Fibroblast of skin of back (primary cell): Measurements from ENCODE around the gene CFAP20DC.
"Not testable (repeated sequence)": the region's sequence is repeated elsewhere in the genome, so short reads cannot be mapped to it uniquely, and the experiment has no call there.

Source experiments
- DNase-seq: peaks from one replicate; pipeline ENCODE4 v3.0.0-alpha.2; 2013

Gene CFAP20DC

DNA sequence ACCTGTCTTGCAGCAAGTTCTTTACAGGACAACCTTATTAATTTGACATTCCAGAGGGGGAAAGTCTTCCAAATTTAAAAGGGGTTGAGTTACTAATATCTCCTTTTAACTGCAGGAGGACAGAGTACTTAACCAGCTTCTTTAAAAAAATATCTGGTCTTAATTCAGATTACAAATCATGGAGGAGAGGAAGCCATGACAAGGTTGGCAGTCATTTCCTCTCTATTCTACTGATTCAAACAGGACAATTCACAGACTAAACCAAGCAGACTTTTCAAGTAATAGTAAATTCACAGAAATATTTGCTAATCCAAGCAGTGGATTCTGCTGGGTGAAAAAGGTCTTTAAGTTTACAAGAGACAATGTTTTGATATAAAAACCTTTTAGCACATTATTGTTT is 185.3 kb downstream of the CFAP20DC start:
- no peak for DNase-seq

DNA sequence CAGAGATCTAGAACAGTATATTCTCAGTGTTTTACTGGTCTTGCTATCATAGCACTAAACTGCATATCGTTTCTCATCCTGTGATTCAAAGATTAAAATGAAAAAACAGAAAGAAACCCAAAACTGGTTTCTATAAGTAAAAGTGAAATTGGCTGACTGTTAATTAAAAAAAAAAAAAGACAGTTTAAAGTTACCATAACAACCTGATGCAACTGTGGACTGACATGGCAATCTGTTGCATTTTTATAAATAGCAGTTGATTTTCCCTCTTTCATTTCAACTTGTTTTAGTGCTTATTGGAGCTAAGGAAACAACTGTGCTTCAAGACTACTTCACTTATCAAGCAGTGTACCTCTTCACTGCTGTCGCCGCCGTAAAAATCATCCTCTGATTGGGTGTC is 186.6 kb downstream of the CFAP20DC start:
- no peak for DNase-seq

DNA sequence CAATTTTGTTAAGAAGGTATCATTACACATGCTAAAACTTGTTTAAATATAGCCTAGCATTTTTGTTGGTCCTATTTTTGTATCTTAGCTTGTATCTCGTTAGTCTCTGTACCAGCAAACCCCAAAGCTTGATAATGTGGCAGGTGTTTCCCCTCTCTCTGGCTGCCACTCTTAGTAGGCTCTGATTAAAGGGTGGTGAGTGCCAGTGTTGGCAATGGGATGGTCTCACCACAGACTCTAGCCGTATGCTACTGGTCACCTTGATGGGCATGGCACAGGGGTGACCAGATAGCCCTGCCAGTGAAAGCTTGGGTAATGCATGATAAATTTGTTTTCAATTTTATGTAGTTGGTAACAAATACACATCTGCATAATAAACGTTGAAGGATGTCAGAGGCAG is 188.3 kb downstream of the CFAP20DC start:
- DNase-seq = no peak

DNA sequence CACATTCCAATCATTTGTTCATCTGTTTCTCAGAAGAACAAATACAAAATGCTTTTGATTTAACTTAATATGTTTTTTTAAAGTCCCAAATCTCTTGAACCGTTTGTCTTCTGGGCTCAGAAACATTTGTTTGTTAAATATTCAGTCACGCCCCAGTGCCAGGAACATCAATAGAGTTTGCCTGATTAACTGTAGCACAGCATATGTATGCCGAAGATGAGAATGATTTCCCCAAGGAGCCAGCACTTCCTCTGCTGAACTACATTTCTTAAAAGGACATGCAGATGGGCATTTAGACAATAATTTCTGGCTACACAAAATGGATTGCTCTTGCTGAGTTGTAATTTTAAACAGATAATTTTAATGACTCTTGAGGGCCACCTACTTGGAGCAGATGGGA is 191.7 kb downstream of the CFAP20DC start:
- no peak for DNase-seq

DNA sequence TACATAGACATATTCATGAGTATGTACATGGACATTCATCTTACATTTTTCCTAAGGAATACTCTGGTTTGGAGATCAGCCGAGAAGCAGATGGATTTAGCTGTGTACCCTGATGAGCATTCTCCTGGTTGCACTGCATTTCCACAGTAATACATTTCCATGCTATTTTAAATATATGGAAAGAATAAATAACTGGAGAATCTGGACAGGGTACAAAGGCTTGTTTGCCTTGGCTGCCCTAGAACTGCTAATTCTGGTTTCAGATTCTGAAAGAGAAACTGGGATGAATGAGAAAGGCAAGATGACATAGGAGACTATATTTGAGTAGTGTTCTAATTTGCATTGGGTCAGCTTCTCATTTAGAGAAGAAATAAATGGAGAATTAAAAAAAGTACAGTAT is 192.4 kb downstream of the CFAP20DC start:
- no peak for DNase-seq

DNA sequence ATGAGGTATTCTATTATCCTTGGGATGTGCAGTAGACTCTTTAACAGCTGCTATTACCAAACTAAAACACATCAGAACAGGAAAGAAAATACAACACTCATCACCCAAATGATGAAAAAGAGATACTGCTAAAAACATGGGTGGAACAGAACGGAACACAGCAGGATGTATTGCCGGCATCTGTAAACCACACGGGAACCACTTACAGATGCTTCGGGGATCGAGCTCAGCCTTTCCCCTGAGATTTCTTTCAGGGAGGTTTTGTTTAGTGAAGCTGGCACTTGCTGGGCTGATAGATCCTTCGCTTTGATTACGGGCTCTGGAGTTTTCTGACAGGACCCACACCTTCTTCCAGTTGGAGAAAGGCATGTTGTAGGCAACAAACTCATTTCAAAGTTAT is 201.0 kb downstream of the CFAP20DC start:
- DNase-seq = no peak

DNA sequence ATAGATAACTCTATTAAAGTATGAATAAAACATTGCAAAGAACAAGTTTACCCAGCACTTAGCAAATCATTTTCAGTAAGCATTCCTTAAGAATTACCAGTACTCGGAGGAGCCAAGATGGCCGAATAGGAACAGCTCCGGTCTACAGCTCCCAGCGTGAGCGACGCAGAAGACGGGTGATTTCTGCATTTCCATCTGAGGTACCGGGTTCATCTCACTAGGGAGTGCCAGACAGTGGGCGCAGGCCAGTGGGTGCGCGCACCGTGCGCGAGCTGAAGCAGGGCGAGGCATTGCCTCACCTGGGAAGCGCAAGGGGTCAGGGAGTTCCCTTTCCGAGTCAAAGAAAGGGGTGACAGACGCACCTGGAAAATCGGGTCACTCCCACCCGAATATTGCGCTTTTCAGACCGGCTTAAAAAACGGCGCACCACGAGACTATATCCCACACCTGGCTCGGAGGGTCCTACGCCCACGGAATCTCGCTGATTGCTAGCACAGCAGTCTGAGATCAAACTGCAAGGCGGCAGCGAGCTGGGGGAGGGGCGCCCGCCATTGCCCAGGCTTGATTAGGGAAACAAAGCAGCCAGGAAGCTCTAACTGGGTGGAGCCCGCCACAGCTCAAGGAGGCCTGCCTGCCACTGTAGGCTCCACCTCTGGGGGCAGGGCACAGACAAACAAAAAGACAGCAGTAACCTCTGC is 207.6 kb downstream of the CFAP20DC start:
- not testable (repeated sequence) for DNase-seq

DNA sequence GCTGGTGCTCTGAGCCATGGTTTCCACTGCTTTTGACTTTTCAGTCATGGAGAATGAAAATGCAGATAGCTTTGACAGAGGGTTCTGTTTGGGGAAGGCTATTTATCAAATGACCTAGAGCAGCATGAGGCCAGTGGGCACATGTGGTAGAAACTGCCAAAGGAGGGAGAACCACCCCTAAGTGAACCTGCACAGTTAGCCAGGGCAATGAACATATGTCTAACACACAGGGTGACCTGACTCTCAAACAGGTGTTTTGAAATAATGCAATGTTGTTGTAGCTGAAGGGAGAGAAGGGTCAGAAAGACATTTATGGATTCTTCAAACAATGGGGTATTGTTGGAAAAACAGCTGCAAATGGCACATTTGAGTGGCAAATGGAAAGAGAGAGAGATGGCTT is 208.9 kb downstream of the CFAP20DC start:
- DNase-seq = no peak

DNA sequence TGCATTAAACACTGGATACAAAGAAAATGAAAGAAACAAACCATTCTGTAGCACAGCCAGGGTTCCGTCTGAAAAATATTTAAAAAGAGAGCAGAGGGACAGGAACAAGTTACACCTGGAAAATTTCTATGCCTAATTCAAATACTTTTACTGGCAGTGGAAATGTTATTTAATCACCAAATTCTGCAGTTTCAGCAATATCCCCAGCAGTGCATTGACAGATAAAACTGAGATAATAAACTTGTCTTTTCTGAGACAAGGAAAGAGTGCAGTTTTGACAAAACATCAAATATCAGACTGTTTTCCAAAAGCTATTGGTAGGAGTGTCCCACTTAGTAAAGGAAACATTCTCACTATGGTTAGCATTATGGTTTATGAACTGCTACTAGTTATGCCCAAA is 209.9 kb downstream of the CFAP20DC start:
- no peak for DNase-seq

DNA sequence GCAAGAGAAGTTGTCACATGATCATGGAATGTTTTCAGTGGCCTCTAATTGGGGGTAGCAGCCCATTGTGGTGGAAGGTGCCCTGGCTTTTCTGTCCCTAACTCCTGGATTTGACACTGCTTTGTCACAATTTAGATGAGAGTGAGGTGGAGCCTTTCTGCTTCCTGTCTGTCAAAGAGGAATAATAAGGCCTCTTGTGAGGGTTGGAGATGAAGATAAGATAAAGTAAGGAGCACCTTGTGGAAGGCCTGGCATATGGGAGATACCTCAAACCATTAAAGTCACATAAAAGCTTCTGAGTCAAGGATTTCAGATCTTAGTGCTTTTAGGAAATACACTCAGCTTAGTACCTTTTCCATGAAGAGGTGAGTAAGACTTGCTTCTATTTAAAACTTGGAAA is 210.6 kb downstream of the CFAP20DC start:
- DNase-seq = no peak

DNA sequence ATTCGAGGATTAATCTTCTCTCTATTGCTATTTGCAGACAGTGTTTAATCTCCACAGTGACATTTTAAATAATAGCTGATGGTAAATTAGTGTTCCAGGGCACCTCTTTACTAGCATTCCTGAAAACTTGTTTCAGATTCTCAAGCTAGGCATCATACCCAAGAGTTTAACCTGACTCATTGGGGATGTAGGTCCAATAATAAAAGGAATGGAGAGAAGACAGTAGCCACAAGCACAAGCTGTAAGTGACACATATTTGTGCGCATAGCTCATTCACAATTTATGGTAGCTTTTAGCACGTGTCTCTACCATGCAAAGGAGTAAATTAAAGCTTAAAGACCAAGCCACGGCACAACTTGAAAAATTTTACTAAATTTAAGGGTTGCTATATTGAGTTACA is 212.0 kb downstream of the CFAP20DC start:
- DNase-seq = peak; percentile 47

DNA sequence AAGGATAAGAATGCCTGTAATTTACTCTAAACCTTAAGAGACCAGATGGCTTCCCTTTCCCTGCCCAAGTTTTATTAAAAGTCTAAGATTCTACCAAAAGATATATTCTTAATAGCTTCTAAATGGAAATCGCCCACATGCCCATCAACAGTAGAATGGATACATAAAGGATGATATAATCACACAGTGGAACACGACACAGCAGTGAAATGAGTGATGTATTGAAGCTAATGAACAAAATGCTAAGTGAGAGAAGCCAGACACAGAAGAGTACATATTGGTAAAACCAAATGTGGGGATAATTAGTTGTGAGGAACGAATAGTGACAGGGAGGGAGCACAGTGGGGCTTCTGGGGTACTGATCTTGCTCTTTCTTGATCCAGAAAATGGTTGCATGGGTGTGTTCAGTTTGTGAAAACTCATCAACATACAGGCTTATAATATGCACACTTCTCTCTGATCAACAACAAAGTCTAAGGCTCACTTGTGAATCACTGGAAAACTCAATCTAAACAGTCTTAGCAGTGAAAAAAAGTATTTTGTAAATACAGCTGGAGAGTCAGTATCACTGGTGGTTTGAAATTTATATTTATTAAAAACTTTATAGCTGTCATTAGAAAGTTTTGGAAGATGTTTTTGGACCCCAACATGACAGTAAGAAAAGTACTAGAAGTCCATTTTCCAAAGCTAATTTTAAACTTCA is 212.5 kb downstream of the CFAP20DC start:
- no peak for DNase-seq

DNA sequence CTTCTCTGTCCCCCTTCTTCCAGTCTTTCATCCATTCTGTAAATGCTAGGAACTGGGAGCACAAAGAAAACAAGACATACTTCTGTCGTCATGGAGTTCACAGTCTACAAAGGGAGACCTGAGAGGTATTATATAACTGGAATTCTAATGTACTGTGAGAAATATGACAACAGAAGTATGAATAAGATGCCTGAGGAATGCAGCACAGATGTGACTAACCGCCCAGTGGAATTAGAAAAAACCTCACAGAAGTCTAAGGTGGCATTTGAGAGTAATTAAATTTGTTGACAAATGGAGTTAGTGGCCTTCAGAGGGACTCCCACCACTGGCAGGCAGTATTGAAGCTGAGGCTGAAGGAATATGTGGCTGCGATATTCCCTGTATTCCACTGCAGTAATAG is 214.7 kb downstream of the CFAP20DC start:
- DNase-seq = peak; percentile 79

DNA sequence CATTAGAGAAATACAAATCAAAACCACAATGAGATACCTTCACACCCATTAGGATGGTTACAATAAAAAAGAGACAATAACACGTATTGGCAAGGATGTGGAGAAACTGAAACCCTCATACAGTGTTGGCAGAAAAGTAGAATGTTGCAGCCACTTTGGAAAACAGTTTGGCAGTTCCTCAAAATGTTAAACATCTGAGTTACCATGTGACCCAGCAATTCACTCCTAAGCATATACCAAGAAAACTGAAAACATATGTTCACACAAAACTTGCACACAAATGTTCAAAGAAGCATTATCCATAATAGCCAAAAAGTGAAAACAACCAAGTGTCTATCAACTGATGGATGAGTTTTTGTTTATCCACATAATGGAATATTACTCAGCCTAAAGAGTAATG is 216.3 kb downstream of the CFAP20DC start:
- DNase-seq = no peak

DNA sequence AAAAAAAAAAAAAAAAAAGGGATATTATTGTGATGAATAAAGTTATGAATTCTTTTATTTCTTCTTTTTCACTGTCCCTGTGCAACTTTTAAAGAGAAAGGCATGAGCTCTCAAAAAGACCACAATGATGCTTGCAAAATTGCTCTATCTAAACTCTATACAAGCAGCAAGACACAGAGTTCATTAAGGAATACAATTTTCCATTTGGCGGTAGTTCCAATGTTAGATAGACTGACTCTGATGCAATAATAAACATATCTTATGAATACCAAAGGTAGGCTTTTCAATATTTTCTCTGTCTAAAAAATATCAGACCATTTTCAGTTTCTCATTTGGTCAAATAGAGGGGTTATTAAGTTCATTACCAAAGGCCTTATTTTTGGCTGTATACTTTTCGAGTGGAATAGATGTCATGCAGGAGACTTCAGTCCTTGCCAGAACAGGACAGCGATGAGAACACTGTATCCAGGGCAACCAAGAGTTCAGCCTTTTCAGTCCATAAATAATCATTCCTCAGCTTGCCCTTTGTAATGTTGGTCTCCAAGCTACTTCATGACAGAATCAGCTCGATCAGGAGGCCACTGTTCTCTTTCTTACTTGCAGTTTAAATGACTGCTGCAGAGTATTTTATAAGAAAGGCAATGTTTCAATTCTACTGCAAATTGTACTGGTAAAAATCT is 220.4 kb downstream of the CFAP20DC start:
- no peak for DNase-seq

DNA sequence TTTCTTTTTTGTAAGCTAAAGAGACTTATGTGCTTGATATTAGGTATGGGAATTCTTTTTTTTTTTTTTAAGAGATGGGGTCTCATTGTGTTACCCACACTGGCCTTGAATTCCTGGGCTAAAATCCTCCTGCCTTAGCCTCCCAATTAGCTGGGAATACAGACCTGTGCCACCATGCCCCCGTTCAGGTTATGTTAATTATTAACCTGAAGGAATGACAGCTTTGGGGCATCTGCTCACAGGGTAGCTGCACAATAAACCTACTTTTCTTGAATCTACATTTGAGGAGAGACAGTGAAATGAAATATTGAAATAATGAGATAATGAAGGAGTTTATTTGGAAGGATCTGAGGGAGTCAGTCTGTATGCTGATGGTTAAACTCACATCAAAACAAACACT is 225.0 kb downstream of the CFAP20DC start:
- DNase-seq = no peak

DNA sequence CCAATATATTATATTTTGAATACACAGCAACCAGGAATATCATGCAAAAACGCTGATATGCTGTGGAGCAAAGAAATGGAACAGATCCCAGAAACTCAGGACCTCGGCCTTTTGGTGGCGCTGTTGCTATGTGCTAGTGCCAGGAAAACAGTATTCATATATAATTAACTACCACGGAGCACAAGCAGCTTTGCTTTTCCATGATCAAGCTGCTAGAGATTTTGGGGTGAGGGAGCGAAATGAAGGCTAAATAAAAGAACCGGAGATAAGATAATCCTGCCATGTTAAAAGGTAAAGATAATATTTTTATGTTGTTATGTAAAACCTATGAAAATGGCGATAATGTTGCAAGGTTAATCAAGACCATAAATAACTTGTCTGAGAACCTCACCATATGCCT is 225.5 kb downstream of the CFAP20DC start:
- peak; percentile 68 for DNase-seq

DNA sequence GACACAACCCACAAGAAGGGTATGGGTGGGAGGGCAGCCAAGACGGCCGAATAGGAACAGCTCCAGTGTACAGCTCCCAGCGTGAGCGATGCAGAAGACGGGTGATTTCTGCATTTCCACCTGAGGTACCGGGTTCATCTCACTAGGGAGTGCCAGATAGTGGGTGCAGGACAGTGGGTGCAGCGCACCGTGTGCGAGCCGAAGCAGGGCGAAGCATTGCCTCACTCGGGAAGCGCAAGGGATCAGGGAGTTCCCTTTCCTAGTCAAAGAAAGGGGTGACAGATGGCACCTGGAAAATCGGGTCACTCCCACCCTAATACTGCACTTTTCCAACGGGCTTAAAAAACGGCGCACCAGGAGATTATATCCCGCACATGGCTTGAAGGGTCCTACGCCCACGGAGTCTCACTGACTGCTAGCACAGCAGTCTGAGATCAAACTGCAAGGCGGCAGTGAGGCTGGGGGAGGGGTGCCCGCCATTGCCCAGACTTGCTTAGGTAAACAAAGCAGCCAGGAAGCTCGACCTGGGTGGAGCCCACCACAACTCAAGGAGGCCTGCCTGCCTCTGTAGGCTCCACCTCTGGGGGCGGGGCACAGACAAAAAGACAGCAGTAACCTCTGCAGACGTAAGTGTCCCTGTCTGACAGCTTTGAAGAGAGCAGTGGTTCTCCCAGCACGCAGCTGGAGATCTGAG is 243.1 kb downstream of the CFAP20DC start:
- DNase-seq = not testable (repeated sequence)

DNA sequence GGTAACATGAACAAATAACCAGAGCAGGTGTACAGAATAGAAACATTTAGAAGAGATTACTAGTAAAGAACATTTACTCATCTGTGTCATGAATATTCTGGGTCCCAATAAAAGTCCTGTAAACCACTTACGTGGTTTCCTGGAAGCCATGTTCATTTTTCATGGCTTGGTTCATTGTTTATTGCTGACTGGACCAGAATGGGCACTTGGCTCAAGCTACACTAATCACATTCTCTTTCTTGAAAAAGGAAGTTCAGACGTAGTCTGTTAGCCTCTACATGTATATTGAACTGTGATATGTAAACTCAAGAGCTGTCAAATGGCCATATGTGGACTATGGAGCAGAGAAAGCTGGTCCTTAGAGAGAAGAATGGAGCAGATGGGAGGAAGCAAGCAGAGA is 244.9 kb downstream of the CFAP20DC start:
- DNase-seq = no peak

DNA sequence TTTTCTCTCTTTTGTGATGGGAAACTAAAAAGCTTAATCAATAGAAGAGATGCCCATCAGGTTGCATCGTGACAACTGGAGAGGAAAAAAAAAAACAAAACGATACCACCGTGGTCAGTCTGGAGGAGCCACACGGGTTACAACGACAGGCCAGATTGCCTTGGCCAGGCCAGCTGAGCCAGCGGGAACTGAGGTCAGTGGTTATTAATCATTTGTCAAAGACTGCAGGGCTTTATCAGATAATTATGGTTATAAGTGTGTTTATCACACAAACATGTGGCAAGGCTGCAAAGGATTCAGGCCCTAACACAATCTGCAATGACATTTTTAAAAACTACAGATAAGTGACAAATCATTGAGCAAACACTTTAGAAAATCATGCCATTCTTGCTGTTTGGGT is 248.3 kb downstream of the CFAP20DC start:
- no peak for DNase-seq

DNA sequence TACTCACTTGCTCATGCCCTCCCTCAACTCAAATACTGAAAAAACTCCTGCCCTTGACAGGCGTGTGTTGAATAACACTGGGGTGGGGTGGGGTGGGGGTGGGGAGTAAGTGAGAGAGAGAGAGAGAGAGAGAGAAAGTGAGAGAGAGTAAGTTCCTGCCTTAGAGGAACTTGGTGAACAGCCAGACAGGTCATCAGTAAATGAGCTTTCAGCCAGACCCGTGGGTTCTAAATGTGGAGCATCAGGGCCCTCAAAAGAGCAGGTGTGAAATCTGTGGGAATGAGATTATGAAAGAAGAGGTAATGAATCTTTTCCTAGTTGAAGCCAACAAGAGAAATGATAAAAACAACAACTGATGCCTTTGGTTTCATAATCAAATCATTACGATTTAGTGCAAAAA is 248.9 kb downstream of the CFAP20DC start:
- DNase-seq = no peak

DNA sequence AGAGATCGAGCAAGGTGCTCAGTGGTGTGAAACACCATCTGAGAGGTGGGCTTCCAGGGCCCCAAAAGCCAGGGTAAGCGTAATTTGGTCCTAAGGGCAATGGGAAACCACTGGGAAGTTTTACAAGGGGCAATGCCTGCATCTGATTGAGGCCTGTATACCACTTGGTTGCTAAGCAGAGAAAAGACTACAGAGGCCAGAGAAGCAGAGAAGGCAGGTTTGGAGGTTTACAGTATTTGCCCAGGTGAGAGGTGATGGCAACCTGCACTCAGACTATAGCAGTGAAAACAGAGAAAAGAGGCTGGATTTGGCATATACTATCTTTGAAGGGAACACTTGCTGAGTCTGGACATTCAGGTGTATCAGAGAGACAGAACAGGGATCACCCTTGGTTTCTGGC is 249.8 kb downstream of the CFAP20DC start:
- DNase-seq = no peak

DNA sequence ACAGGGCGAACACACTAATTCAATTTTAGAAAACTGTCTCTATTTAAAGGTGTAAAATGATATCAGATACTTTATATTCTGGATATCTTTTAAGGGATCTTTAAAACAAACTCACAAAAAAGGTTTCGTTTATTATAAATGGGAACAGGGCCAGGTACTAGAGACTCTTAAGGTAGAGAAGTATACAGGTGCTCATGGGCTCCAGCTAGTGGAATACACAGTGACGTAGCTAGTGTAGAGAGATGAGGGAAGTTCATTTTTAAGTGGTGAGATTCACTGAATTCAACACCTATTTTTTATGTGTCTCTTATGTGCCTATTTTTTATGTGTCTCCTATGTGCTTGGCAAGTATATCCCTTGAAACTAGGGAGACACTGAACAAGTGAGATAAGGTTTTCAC is 250.6 kb downstream of the CFAP20DC start:
- no peak for DNase-seq
